NCI-H2107 treated with DMSO at 0.1 percent for 48 hours (cell line): ENCODE results near the gene SIRPG.
"Not testable (repeated sequence)": the region's sequence is repeated elsewhere in the genome, so short reads cannot be mapped to it uniquely, and the experiment has no call there.

Experiments
- DNase-seq: peaks from one replicate; lab custom pipeline; 2025; ENCODE audit not compliant: unreplicated experiment; lab: John Stamatoyannopoulos, UW

The SIRPG gene

GRCh38 chr20:1672728-1673127 lies 15.1 kb upstream of the SIRPG start:
- DNase-seq: no peak

DNA sequence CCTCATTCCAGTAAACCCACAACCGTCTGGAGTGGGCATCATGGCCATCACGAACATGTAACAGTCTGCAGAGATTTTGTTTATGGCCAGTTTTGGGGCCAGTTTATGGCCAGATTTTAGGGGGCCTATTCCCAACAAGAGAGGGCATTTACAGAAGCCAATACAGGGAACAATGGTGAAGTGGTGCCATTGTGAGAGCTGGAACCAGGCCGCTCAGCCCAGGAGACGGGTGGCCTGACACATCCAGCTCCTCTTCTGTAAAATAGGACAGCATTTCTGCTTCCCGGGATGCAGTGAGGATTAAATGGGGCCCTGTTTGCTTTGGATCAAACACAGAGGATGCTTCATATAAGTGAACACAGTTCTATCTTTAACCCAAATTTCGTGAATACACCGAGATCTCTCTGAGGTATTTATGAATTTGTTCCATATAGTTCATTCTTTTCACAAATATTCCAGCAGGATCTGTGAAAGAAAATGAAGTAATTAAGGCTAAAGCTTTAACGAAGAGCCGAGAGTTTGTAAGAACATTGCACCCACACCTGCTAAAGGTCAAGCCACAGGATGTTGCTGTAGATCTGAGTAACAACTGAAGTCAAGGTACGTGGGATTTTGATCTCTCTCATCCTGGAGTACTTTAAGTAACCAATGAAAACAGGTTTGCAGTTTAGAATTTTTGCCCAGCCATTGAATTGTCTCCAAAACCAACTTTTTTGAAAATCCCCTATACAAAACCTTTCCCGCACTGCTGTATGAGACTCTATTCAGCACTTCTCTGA lies 14.5 kb upstream of the SIRPG start:
- no peak for DNase-seq

DNA sequence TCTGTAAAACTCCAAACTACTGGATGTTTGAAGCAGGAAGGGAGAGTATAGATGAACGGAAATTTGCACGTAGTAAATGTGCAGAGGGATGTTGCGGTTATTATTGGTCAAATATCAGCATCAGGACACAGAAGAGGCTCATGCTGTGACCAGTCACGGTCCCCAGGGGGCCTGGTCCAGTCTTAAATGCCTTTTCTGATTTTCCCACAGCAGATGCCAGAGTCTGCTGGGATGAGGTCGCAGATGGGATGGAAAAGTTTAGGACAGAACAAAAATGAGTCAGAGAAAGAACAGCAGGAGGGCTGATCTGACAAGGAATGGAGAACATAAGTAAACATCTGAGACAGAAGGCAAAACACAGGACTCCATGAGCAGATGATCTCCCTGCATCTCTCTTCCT lies 11.7 kb upstream of the SIRPG start:
- no peak for DNase-seq

GRCh38 chr20:1667502-1668085 lies 10.0 kb upstream of the SIRPG start:
- no peak for DNase-seq

DNA sequence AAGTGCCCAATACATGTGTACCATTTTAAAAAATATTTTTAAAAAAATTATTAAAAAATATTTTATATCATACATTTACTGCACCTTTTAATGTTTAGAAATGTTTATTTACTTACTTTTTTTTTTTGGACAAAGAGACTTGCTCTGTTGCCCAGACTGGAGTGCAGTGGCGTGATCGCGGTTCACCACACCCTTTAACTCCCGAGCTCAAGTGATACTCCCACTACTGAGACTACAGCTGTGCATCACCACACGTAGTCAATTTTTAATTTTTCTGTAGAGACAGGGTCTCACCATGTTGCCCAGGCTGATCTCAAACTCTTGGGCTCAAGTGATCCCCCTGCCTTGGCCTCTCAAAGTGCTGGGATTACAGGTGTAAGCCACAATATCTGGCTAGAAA lies 9.2 kb upstream of the SIRPG start:
- no peak for DNase-seq

- no peak for DNase-seq
Measured at GRCh38 chr20:1665345-1665744, 7.8 kb upstream of the SIRPG start.

GRCh38 chr20:1664911-1665310 lies 7.3 kb upstream of the SIRPG start:
- no peak for DNase-seq

DNA sequence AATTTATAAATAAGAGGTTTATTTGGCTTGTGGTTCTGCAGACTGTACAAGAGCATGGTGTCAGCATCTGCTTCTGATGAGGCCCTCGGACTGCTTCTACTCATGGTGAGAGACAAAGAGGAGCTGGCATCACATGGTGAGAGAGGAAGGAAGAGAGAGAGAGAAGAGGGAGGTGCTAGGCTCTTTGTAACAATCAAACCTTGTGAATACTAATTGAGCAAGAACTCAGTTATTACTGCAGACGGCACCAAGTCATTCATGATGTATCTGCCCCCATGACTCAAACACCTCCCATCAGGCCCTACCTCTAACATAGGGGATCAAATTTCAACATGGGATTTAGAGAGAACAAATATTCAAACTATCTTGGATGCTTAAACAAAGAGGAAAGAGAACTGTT lies 6.3 kb upstream of the SIRPG start:
- no peak for DNase-seq

GRCh38 chr20:1661542-1662299 lies 4.1 kb upstream of the SIRPG start:
- no peak for DNase-seq

GRCh38 chr20:1660246-1660645 lies 2.7 kb upstream of the SIRPG start:
- DNase-seq: no peak

- DNase-seq: no peak
Measured at GRCh38 chr20:1656844-1657243, 735 bp downstream of the SIRPG start.

GRCh38 chr20:1654996-1655395 lies 2.6 kb downstream of the SIRPG start:
- no peak for DNase-seq

DNA sequence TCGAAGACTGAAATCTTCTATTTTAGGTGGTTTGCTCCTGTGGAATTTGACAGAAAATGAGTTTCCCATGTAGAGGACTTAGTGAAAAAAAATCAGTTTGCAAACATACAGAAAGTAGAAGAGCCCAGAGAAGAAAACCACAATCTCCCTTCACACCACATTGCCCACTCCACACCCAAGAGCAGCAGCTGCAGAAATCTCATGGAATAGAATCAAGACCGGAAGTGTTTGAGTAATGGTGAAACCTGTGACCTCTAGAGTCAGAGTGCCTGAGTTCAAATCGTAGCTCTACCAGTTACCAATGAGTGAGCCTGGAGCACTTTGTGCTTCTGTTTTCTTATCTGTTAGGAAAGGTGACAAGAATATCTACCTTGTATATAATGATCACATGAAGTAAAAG lies 4.6 kb downstream of the SIRPG start:
- DNase-seq: no peak

DNA sequence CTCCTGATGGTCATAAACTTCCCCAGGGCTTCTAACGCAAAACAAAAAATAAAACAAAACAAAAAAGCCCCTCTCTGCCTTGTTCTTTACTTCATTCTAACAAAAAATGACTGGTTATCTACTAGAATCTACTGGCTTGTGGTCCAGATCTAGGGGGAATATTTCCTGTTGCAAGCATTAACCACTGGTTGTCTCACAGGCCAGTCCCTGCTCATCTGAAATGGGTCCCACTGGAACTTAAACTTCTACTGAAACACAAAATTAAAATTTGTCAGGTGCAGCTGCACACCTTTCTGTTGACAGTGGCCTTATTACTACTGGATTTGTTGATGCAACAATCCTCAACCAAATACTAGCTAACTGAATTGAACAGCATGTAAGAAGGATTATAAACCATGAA lies 5.5 kb downstream of the SIRPG start:
- no peak for DNase-seq

GRCh38 chr20:1651268-1652058 lies 6.1 kb downstream of the SIRPG start:
- DNase-seq: no peak

- DNase-seq: no peak
Measured at GRCh38 chr20:1648101-1648500, 9.5 kb downstream of the SIRPG start.

GRCh38 chr20:1646975-1647431 lies 10.6 kb downstream of the SIRPG start:
- no peak for DNase-seq

- no peak for DNase-seq
Measured at GRCh38 chr20:1644101-1644962, 13.2 kb downstream of the SIRPG start.

DNA sequence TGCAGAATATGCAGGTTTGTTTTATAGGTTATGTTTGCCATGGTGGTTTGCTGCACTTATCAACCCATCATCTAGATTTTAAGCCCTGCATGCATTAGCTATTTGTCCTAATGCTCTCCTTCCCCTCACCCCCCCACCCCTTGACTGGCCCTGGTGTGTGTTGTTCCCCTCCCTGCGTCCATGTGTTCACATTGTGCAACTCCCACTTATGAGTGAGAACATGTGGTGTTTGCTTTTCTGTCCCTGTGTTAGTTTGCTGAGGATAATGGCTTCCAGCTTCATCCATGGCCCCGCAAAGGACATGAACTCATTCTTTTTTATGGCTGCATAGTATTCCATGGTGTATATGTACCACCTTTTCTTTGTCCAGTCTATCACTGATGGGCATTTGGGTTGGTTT lies 18.9 kb downstream of the SIRPG start:
- not testable (repeated sequence) for DNase-seq

DNA sequence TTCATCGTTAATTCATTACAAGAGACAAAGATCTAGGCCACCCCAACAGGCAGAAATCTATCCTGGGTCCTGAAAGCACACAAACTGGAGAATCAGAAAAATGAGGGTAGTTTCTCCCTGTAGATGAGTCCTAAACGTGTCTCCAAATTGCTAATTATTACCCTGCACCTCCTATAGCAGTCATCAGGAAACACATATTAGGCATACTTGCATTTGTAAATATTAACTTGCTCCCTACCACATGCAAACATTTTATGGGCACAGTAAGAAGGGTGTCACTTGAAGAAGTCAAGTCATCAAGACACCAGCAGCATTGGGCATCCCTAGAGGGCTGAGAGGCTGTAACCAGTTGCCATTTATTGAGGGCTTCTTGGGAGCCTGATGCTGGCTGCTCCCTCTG lies 19.8 kb downstream of the SIRPG start:
- DNase-seq: no peak
